ENCODE data around the gene CDKN2C. TPM values are rescaled to one million over a fixed set of nuclear protein-coding genes. Genes with fewer than 3 reads are reported as not detected.
"Not testable (repeated sequence)": the region's sequence is repeated elsewhere in the genome, so short reads cannot be mapped to it uniquely, and the experiment has no call there.

CDKN2C gene
- total RNA-seq (2014; rRNA removed; shearing (Covaris generic)), result 0.31 TPM in 1 of 2 replicates, not detected in the other

DNA sequence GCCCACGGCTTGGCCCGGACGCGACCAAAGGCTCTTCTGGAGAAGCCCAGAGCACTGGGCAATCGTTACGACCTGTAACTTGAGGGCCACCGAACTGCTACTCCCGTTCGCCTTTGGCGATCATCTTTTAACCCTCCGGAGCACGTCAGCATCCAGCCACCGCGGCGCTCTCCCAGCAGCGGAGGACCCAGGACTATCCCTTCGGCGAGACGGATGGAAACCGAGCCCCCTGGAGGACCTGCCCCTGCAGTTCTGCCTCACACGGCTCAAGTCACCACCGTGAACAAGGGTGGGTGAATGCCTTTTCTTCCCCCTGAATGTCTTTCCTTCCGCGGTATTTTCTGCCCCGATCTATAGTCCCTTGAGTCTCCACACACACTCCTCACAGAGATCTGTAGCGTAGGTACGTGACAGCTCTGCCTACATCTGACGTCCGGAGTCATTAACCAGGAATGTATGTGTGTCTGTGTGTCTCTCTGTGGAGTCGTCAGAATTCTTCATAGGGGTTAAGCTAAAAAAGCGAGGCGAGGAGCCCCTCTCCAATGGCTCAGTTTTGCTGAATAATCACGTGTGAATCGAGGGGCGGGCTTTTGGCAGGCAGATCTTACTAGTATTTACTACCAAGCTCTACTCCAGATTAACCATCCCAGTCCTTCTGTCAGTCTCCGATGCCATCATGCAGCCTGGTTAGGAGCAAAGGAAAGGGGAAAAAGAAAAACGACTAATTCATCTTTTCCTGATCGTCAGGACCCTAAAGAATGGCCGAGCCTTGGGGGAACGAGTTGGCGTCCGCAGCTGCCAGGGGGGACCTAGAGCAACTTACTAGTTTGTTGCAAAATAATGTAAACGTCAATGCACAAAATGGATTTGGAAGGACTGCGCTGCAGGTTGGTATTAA is at the start of gene CDKN2C:
Gene CDKN2C (plus strand): TSS at position 635 of the 898 bp plus-strand sequence. CDS start 124 bp downstream, at position 759.
- Histone ChIP-seq H3K36me3 (replicated peaks; ENCODE audit: control insufficient read depth, insufficient read depth, low read length) (no peaks in the 10 kb centered on the region), H3K4me3 (ENCODE audit: insufficient read depth, low read depth, low read length) (peak within 1 kb of the TSS; percentile 51), H3K27me3 (ENCODE audit: control insufficient read depth, insufficient read depth, low read length) (peaks cover 91% of the 10 kb centered on the region)
- DNase-seq, result peak; percentile 68

- H3K36me3 ChIP-seq (replicated peaks; ENCODE audit: control insufficient read depth, insufficient read depth, low read length), result no peaks in the 10 kb centered on the region
- H3K4me3 ChIP-seq (ENCODE audit: insufficient read depth, low read depth, low read length), result no peak overlapping the region
- DNase-seq, result no peak
- no peaks in the 10 kb centered on the region for H3K27me3 ChIP-seq (ENCODE audit: control insufficient read depth, insufficient read depth, low read length)
These were observed 49.6 kb upstream of the CDKN2C start for GRCh38 chr1:50920409-50920808.

DNA sequence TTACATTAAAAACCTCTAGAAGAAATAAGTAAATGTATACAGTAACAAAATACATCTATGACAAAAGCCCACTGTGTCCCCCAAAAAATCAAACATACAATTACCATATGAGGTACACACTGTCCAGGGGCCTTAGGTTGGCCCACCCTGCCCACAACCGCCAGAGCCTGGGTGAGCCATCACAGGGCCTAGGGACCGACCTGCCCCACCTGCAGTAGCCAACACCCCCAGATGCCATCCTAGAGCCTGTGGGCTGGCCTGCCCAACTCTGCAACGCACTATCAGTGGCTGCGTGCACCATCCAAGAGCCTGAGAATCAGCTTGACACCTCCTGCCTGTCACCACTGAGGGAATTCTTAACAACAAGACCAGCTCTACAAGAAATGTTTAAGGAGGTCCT is 49.0 kb upstream of the CDKN2C start:
- no peaks in the 10 kb centered on the region for H3K27me3 ChIP-seq (ENCODE audit: control insufficient read depth, insufficient read depth, low read length)
- H3K4me3 ChIP-seq (ENCODE audit: insufficient read depth, low read depth, low read length), result no peak overlapping the region

GRCh38 chr1:50923564-50923963 is 46.5 kb upstream of the CDKN2C start:
- H3K36me3 ChIP-seq (replicated peaks; ENCODE audit: control insufficient read depth, insufficient read depth, low read length), result no peaks in the 10 kb centered on the region
- no peaks in the 10 kb centered on the region for H3K27me3 ChIP-seq (ENCODE audit: control insufficient read depth, insufficient read depth, low read length)
- DNase-seq, result no peak
- no peak overlapping the region for H3K4me3 ChIP-seq (ENCODE audit: insufficient read depth, low read depth, low read length)

More for the DNA sequence above, 49.0 kb upstream of the CDKN2C start:
- DNase-seq, result peak; percentile 8
- H3K36me3 ChIP-seq (replicated peaks; ENCODE audit: control insufficient read depth, insufficient read depth, low read length), result no peaks in the 10 kb centered on the region

DNA sequence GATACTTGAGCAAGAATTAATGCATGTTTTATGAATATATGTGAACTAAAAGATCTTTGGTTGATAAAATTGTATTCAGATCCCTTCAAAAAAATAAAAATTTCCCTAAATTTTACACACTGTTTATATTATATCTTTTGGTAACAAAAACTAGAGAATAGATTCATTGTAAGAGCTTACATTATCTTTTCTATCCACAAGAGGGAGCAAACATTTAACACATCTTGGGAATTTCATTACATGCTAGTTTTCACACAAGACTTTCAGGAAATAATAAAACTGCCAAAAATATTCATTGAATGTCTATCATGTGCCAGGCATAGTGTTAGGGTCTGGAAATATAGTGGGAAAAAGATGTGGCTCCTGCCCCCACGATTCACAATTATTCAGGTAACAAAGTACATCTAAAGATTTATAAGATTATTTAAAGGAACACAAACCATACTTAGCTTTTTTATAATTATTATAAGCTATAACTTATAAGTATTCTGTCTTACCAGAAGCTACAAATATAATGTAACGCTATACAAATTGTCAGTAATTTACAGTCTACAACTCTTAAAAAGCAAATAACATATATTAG is 40.6 kb upstream of the CDKN2C start:
- Histone ChIP-seq H3K4me3 (ENCODE audit: insufficient read depth, low read depth, low read length) (no peak overlapping the region), H3K27me3 (ENCODE audit: control insufficient read depth, insufficient read depth, low read length) (no peaks in the 10 kb centered on the region), H3K36me3 (replicated peaks; ENCODE audit: control insufficient read depth, insufficient read depth, low read length) (no peaks in the 10 kb centered on the region)
- no peak for DNase-seq

DNA sequence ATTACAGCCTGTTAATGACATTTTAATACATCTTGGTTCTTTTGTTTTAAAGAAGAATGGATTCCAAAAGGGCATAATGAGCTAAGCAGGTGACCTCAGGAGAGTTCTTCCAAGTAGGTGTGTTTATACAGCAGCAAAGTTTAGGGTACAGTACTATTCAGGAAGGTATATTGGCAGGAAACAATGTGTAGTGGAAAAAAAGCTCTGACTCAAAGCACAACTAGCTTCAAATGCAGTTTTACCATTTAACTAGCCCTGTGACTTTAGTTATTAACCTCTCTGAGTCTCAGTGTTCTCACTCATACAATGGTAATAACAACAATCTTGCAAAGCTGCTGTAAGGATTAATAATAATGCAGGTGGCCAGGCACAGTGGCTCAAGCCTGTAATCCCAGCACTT is 39.9 kb upstream of the CDKN2C start:
- no peaks in the 10 kb centered on the region for H3K27me3 ChIP-seq (ENCODE audit: control insufficient read depth, insufficient read depth, low read length)
- DNase-seq, result no peak
- H3K36me3 ChIP-seq (replicated peaks; ENCODE audit: control insufficient read depth, insufficient read depth, low read length), result no peaks in the 10 kb centered on the region
- H3K4me3 ChIP-seq (ENCODE audit: insufficient read depth, low read depth, low read length), result no peak overlapping the region

- Histone ChIP-seq H3K4me3 (ENCODE audit: insufficient read depth, low read depth, low read length) (no peak overlapping the region), H3K36me3 (replicated peaks; ENCODE audit: control insufficient read depth, insufficient read depth, low read length) (no peaks in the 10 kb centered on the region), H3K27me3 (ENCODE audit: control insufficient read depth, insufficient read depth, low read length) (no peaks in the 10 kb centered on the region)
- DNase-seq, result no peak
These were observed 38.9 kb upstream of the CDKN2C start for GRCh38 chr1:50930965-50931737.

- H3K27me3 ChIP-seq (ENCODE audit: control insufficient read depth, insufficient read depth, low read length); DNase-seq; H3K36me3 ChIP-seq (replicated peaks; ENCODE audit: control insufficient read depth, insufficient read depth, low read length); H3K4me3 ChIP-seq (ENCODE audit: insufficient read depth, low read depth, low read length): not testable (repeated sequence)
These were observed 38.0 kb upstream of the CDKN2C start for GRCh38 chr1:50932043-50932442.

GRCh38 chr1:50933770-50934169 is 36.3 kb upstream of the CDKN2C start:
- H3K36me3 ChIP-seq (replicated peaks; ENCODE audit: control insufficient read depth, insufficient read depth, low read length); DNase-seq; H3K4me3 ChIP-seq (ENCODE audit: insufficient read depth, low read depth, low read length); H3K27me3 ChIP-seq (ENCODE audit: control insufficient read depth, insufficient read depth, low read length): not testable (repeated sequence)

GRCh38 chr1:50934838-50935237 is 35.2 kb upstream of the CDKN2C start:
- H3K36me3 ChIP-seq (replicated peaks; ENCODE audit: control insufficient read depth, insufficient read depth, low read length), result no peaks in the 10 kb centered on the region
- H3K27me3 ChIP-seq (ENCODE audit: control insufficient read depth, insufficient read depth, low read length), result no peaks in the 10 kb centered on the region

DNA sequence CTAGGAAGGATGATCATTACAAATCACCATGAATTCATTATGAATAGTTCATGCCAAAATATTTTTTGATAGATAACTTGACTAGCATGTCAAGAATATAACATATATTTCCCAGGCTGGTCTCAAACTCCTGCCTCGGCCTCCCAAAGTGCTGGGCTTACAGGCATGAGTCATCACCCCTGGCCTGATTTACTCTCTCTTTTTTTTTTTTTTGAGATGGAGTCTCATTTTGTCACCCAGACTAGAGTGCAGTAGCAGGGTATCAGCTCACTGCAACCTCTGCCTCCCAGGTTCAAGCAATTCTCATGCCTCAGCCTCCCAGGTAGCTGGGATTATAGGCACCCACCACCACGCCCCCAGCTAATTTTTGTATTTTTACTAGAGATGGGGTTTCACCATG is 34.8 kb upstream of the CDKN2C start:
- H3K27me3 ChIP-seq (ENCODE audit: control insufficient read depth, insufficient read depth, low read length); DNase-seq; H3K4me3 ChIP-seq (ENCODE audit: insufficient read depth, low read depth, low read length); H3K36me3 ChIP-seq (replicated peaks; ENCODE audit: control insufficient read depth, insufficient read depth, low read length): not testable (repeated sequence)

More at GRCh38 chr1:50934838-50935237, 35.2 kb upstream of the CDKN2C start:
- DNase-seq, result no peak
- no peak overlapping the region for H3K4me3 ChIP-seq (ENCODE audit: insufficient read depth, low read depth, low read length)

GRCh38 chr1:50936321-50936720 is 33.7 kb upstream of the CDKN2C start:
- no peak for DNase-seq
- Histone ChIP-seq H3K36me3 (replicated peaks; ENCODE audit: control insufficient read depth, insufficient read depth, low read length) (no peaks in the 10 kb centered on the region), H3K4me3 (ENCODE audit: insufficient read depth, low read depth, low read length) (no peak overlapping the region), H3K27me3 (ENCODE audit: control insufficient read depth, insufficient read depth, low read length) (no peaks in the 10 kb centered on the region)

GRCh38 chr1:50940291-50940690 is 29.8 kb upstream of the CDKN2C start:
- no peak for DNase-seq
- H3K36me3 ChIP-seq (replicated peaks; ENCODE audit: control insufficient read depth, insufficient read depth, low read length), result no peaks in the 10 kb centered on the region
- no peaks in the 10 kb centered on the region for H3K27me3 ChIP-seq (ENCODE audit: control insufficient read depth, insufficient read depth, low read length)
- no peak overlapping the region for H3K4me3 ChIP-seq (ENCODE audit: insufficient read depth, low read depth, low read length)

DNA sequence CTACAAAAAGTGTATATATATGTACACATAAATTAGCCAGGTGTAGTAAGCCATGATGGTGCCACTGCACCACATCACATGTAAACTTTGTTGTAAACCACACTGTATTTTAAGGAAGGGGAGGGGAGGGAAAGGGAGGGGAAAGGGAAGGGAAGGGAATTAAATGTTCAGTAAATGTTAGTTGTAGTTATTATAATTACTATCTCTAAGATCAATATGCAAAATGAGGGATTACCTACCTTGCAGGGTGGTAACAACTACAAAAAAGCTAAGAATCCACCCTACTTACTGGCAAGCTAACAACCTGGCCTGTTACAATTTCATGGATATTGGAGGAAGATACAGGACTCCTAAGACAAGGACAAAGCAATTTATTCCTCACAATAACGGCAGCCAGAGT is 27.7 kb upstream of the CDKN2C start:
- no peak for DNase-seq
- no peaks in the 10 kb centered on the region for H3K27me3 ChIP-seq (ENCODE audit: control insufficient read depth, insufficient read depth, low read length)
- no peaks in the 10 kb centered on the region for H3K36me3 ChIP-seq (replicated peaks; ENCODE audit: control insufficient read depth, insufficient read depth, low read length)
- no peak overlapping the region for H3K4me3 ChIP-seq (ENCODE audit: insufficient read depth, low read depth, low read length)

All from H7 (cell line).